ENCODE measurements around the gene PHAX.
"Not testable (repeated sequence)": the region's sequence is repeated elsewhere in the genome, so short reads cannot be mapped to it uniquely, and the experiment has no call there.

PHAX gene

GRCh38 chr5:126599971-126600630 is 646 bp upstream of the PHAX start:
- in situ Hi-C loops (cut with MboI; ENCODE audit: low sequenced_read_pairs) = not testable (repeated sequence)

- in situ Hi-C loops (cut with MboI; ENCODE audit: low sequenced_read_pairs) = no loop called here
Observed at GRCh38 chr5:126603402-126603991, 2.8 kb downstream of the PHAX start.

- in situ Hi-C loops (cut with MboI; ENCODE audit: low sequenced_read_pairs) = no loop called here
Observed at GRCh38 chr5:126605525-126605924, 4.8 kb downstream of the PHAX start.

GRCh38 chr5:126610160-126610559 is 9.4 kb downstream of the PHAX start:
- in situ Hi-C loops (cut with MboI; ENCODE audit: low sequenced_read_pairs) = no loop called here

GRCh38 chr5:126610616-126611015 is 9.9 kb downstream of the PHAX start:
- in situ Hi-C loops (cut with MboI; ENCODE audit: low sequenced_read_pairs) = no loop called here

- in situ Hi-C loops (cut with MboI; ENCODE audit: low sequenced_read_pairs) = no loop called here
Observed at GRCh38 chr5:126613941-126614592, 13.3 kb downstream of the PHAX start.

GRCh38 chr5:126615286-126615685 is 14.5 kb downstream of the PHAX start:
- in situ Hi-C loops (cut with MboI; ENCODE audit: low sequenced_read_pairs) = no loop called here

- in situ Hi-C loops (cut with MboI; ENCODE audit: low sequenced_read_pairs) = not testable (repeated sequence)
Observed at GRCh38 chr5:126617603-126618002, 16.9 kb downstream of the PHAX start.

GRCh38 chr5:126619781-126620180 is 19.0 kb downstream of the PHAX start:
- in situ Hi-C loops (cut with MboI; ENCODE audit: low sequenced_read_pairs) = no loop called here

GRCh38 chr5:126624534-126624933 is 23.8 kb downstream of the PHAX start:
- in situ Hi-C loops (cut with MboI; ENCODE audit: low sequenced_read_pairs) = no loop called here

GRCh38 chr5:126628102-126628501 is 27.4 kb downstream of the PHAX start:
- in situ Hi-C loops (cut with MboI; ENCODE audit: low sequenced_read_pairs) = no loop called here

- in situ Hi-C loops (cut with MboI; ENCODE audit: low sequenced_read_pairs) = no loop called here
Observed at GRCh38 chr5:126631920-126632319, 31.2 kb downstream of the PHAX start.

- in situ Hi-C loops (cut with MboI; ENCODE audit: low sequenced_read_pairs) = no loop called here
Observed at GRCh38 chr5:126633552-126633951, 32.8 kb downstream of the PHAX start.

- in situ Hi-C loops (cut with MboI; ENCODE audit: low sequenced_read_pairs) = no loop called here
Observed at GRCh38 chr5:126635585-126635984, 34.8 kb downstream of the PHAX start.

- in situ Hi-C loops (cut with MboI; ENCODE audit: low sequenced_read_pairs) = no loop called here
Observed at GRCh38 chr5:126636956-126637355, 36.2 kb downstream of the PHAX start.

- in situ Hi-C loops (cut with MboI; ENCODE audit: low sequenced_read_pairs) = no loop called here
Observed at GRCh38 chr5:126640866-126641265, 40.1 kb downstream of the PHAX start.

- in situ Hi-C loops (cut with MboI; ENCODE audit: low sequenced_read_pairs) = no loop called here
Observed at GRCh38 chr5:126641387-126641786, 40.6 kb downstream of the PHAX start.

GRCh38 chr5:126645132-126645531 is 44.4 kb downstream of the PHAX start:
- in situ Hi-C loops (cut with MboI; ENCODE audit: low sequenced_read_pairs) = no loop called here

- in situ Hi-C loops (cut with MboI; ENCODE audit: low sequenced_read_pairs) = no loop called here
Observed at GRCh38 chr5:126647071-126647470, 46.3 kb downstream of the PHAX start.

GRCh38 chr5:126648471-126648870 is 47.7 kb downstream of the PHAX start:
- in situ Hi-C loops (cut with MboI; ENCODE audit: low sequenced_read_pairs) = no loop called here

- in situ Hi-C loops (cut with MboI; ENCODE audit: low sequenced_read_pairs) = not testable (repeated sequence)
Observed at GRCh38 chr5:126649057-126649456, 48.3 kb downstream of the PHAX start.

- in situ Hi-C loops (cut with MboI; ENCODE audit: low sequenced_read_pairs) = loop anchor here (25.0 kb wide), 1 partner anchor 663 kb away; no protein-coding TSS in a partner anchor
Observed at GRCh38 chr5:126649709-126650108, 49.0 kb downstream of the PHAX start.
